H9 (cell line): ENCODE data around the gene SERPINH1. TPM values are rescaled to one million over a fixed set of nuclear protein-coding genes. Genes with fewer than 3 reads are reported as not detected.

Experiments used
- DNase-seq: peaks from one replicate; pipeline ENCODE4 v3.0.0-alpha.2; 2017
- H2AFZ ChIP-seq: one replicate; pipeline ENCODE4 v1.6.1; 2013; ENCODE audit warnings: mild to moderate bottlenecking, low read length, control low read depth, moderate library complexity
- H2AK5ac ChIP-seq: 2 replicates; pipeline ENCODE4 v1.6.1; 2013; ENCODE audit warnings: low read length, control low read depth, mixed read lengths; ENCODE audit not compliant: insufficient read length
- H2BK120ac ChIP-seq: one replicate; pipeline ENCODE4 v1.6.1; 2013; ENCODE audit warnings: low read depth, mild to moderate bottlenecking, low read length, control low read depth, inconsistent platforms; ENCODE audit not compliant: poor library complexity, severe bottlenecking
- H2BK12ac ChIP-seq: 2 replicates; pipeline ENCODE4 v1.6.1; 2013; ENCODE audit warnings: low read length, control low read depth, mixed read lengths, low read depth; ENCODE audit not compliant: insufficient read length
- H2BK15ac ChIP-seq: 2 replicates; pipeline ENCODE4 v1.6.1; 2013; ENCODE audit warnings: low read depth, low read length, control low read depth
- H2BK20ac ChIP-seq: one replicate; pipeline ENCODE4 v1.6.1; 2013; ENCODE audit warnings: low read depth, mild to moderate bottlenecking, low read length, control low read depth, inconsistent platforms; ENCODE audit not compliant: poor library complexity, severe bottlenecking
- H2BK5ac ChIP-seq: 2 replicates; pipeline ENCODE4 v1.6.1; 2013; ENCODE audit warnings: low read length, control low read depth, mixed read lengths; ENCODE audit not compliant: insufficient read length
- H3K14ac ChIP-seq: 2 replicates; pipeline ENCODE4 v1.6.1; 2013; ENCODE audit warnings: low read length, control low read depth; ENCODE audit not compliant: insufficient read depth
- H3K18ac ChIP-seq: 2 replicates; pipeline ENCODE4 v1.6.1; 2013; ENCODE audit warnings: low read depth, mild to moderate bottlenecking, mixed read lengths, low read length, control low read depth; ENCODE audit not compliant: insufficient read length
- H3K23ac ChIP-seq: 2 replicates; pipeline ENCODE4 v1.6.1; 2013; ENCODE audit warnings: low read length, control low read depth, mixed read lengths, low read depth; ENCODE audit not compliant: insufficient read length
- H3K23me2 ChIP-seq: 2 replicates; pipeline ENCODE4 v1.6.1; 2013; ENCODE audit warnings: low read depth, mild to moderate bottlenecking, mixed read lengths, low read length, control low read depth; ENCODE audit not compliant: insufficient read length, poor library complexity, severe bottlenecking
- H3K27ac ChIP-seq: 2 replicates; pipeline ENCODE4 v1.5.1; 2013; ENCODE audit warnings: low read length, control low read depth, mixed read lengths, low read depth; ENCODE audit not compliant: insufficient read length
- H3K27me3 ChIP-seq: 2 replicates; pipeline ENCODE4 v1.6.1; 2013; ENCODE audit warnings: low read length, control low read depth, inconsistent platforms; ENCODE audit not compliant: insufficient read depth
- H3K4ac ChIP-seq: 2 replicates; pipeline ENCODE4 v1.6.1; 2013; ENCODE audit warnings: low read depth, mild to moderate bottlenecking, control low read depth, inconsistent platforms, low read length, moderate library complexity
- H3K4me1 ChIP-seq: 2 replicates; pipeline ENCODE4 v1.6.1; 2013; ENCODE audit warnings: low read length, control low read depth, inconsistent platforms; ENCODE audit not compliant: insufficient read depth
- H3K4me2 ChIP-seq: 2 replicates; pipeline ENCODE4 v1.6.1; 2013; ENCODE audit warnings: low read length, control low read depth, mixed read lengths; ENCODE audit not compliant: insufficient read length, insufficient read depth
- H3K56ac ChIP-seq: 2 replicates; pipeline ENCODE4 v1.6.1; 2013; ENCODE audit warnings: low read depth, mild to moderate bottlenecking, mixed read lengths, low read length, control low read depth; ENCODE audit not compliant: insufficient read length
- H3K79me1 ChIP-seq: 2 replicates; pipeline ENCODE4 v1.6.1; 2013; ENCODE audit warnings: low read depth, mild to moderate bottlenecking, moderate library complexity, low read length, control low read depth, inconsistent platforms; ENCODE audit not compliant: insufficient read depth, poor library complexity, severe bottlenecking
- H3K79me2 ChIP-seq: 2 replicates; pipeline ENCODE4 v1.6.1; 2013; ENCODE audit warnings: low read length, control low read depth, inconsistent platforms; ENCODE audit not compliant: insufficient read depth
- H3K9ac ChIP-seq: 2 replicates; pipeline ENCODE4 v1.6.1; 2013; ENCODE audit warnings: low read length, control low read depth, mixed read lengths; ENCODE audit not compliant: insufficient read length; ENCODE audit errors: extremely low read depth
- H3K9me3 ChIP-seq: one replicate; pipeline ENCODE4 v1.6.1; 2013; ENCODE audit warnings: low read depth, low read length, inconsistent platforms; ENCODE audit not compliant: control insufficient read depth
- H3T11ph ChIP-seq: one replicate; pipeline ENCODE4 v1.6.1; 2013; ENCODE audit warnings: mild to moderate bottlenecking, low read length, control low read depth, inconsistent platforms
- H4K20me1 ChIP-seq: one replicate; pipeline ENCODE4 v1.6.1; 2013; ENCODE audit not compliant: control insufficient read depth, insufficient read length, insufficient read depth
- H4K5ac ChIP-seq: 2 replicates; pipeline ENCODE4 v1.6.1; 2013; ENCODE audit warnings: low read depth, mild to moderate bottlenecking, mixed read lengths, low read length, control low read depth; ENCODE audit not compliant: insufficient read length
- H4K8ac ChIP-seq: replicated peaks from 2 replicates; pipeline ENCODE4 v1.6.1; 2013; ENCODE audit warnings: low read length, control low read depth, mixed read lengths, low read depth; ENCODE audit not compliant: insufficient read length
- H4K91ac ChIP-seq: 2 replicates; pipeline ENCODE4 v1.6.1; 2013; ENCODE audit warnings: low read depth, mild to moderate bottlenecking, moderate library complexity, mixed read lengths, low read length, control low read depth; ENCODE audit not compliant: insufficient read length
- H3K27ac Mint-ChIP-seq, 3 experiments: 2 replicates in 2 of 3; 3 replicates in 1 of 3; pipeline ENCODE4 v1.8.0; 2020 to 2021; ENCODE audit warnings: mixed read lengths in 3 of 3, mild to moderate bottlenecking in 1 of 3, moderate library complexity in 1 of 3
- H3K27me3 Mint-ChIP-seq: 2 replicates; pipeline ENCODE4 v1.8.0; 2021; ENCODE audit warnings: low read depth, mild to moderate bottlenecking, moderate library complexity, mixed read lengths
- H3K36me3 Mint-ChIP-seq, 3 experiments: 2 replicates in 2 of 3; 3 replicates in 1 of 3; pipeline ENCODE4 v1.8.0; 2020 to 2021; ENCODE audit warnings: low read depth in 3 of 3, mixed read lengths in 3 of 3; ENCODE audit not compliant: insufficient read depth in 1 of 3
- H3K4me1 Mint-ChIP-seq, 2 experiments: 2 replicates each; pipeline ENCODE4 v1.8.0; 2020; ENCODE audit warnings: mixed read lengths in 2 of 2
- H3K4me3 Mint-ChIP-seq, 2 experiments: 2 replicates in 1 of 2; 3 replicates in 1 of 2; pipeline ENCODE4 v1.8.0; 2020 to 2021; ENCODE audit warnings: mild to moderate bottlenecking in 2 of 2, mixed read lengths in 2 of 2, moderate library complexity in 1 of 2
- H3K9me3 Mint-ChIP-seq, 2 experiments: 2 replicates in 1 of 2; 3 replicates in 1 of 2; pipeline ENCODE4 v1.8.0; 2020; ENCODE audit warnings: mild to moderate bottlenecking in 2 of 2, mixed read lengths in 2 of 2, moderate library complexity in 1 of 2
- WGBS: extraction: QIAGEN DNeasy Blood & Tissue Kit; methylation state at CpG from one replicate; pipeline ENCODE4 v1.1.7; 2013; ENCODE audit warnings: missing lambda C conversion rate, low lambda C conversion rate, mixed read lengths; ENCODE audit not compliant: insufficient read length; ENCODE audit errors: extremely low coverage; 5-methylcytosine and 5-hydroxymethylcytosine counted together
- total RNA-seq: library from RNA; stranded (reverse); gene quantifications from 2 replicates; pipeline ENCODE4 v1.2.1, GENCODE V29; 2021
- TF ChIP-seq, protein P1 (sequence below): fragments of 200-600 bp; sonication (generic); conservative IDR thresholded peaks from 3 replicates; pipeline ENCODE4 v1.8.0; 2021; ENCODE audit warnings: antibody characterized with exemption, mild to moderate bottlenecking

Gene SERPINH1
- total RNA-seq, 1 experiment from 2014 or later, result 253 TPM

DNA sequence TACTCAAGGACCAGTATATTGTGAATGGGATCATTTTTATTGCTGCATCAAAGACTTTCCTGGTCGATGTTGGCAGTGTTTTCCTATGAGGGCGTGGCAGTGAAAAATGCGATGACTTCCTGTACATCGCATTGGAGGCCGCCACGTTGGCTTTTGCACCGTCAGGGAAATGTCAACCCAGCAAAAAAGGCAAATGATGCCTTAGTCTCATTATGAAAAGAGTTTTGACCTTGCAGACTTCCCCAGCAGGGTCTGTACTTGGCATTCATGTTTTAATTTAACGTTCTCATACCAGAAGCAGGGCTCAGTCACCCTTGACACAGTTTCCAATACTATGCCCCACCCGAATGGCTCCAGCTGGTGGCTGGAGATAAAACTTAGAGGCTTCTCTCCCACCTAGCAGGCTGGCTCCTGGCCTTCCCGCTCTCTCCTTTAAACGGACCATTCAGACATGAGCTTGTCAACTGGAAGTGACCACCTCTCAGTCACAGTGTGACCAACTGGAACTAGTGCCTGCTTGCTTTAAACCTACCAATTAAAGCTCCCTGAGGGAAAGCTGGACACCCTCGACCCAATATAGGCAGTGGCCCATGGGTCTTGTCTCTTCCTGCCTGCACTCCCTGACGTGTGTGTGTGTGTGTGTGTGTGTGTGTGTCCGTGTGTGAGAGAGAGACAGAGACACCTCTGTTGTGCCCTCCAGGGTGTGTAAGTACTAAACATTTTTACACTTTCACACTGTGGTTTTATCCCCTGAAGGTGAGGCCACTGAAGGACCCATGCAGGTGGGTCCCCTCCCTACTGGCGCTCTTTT lies 27.6 kb upstream of the SERPINH1 start:
- no peak overlapping the region for H3K9ac ChIP-seq

More for the DNA sequence above, 27.6 kb upstream of the SERPINH1 start:
- Histone ChIP-seq H3K27ac (no peak overlapping the region), H3K4me1 (no peaks in the 10 kb centered on the region), H3K56ac (no peak overlapping the region), H3K9me3 (no peaks in the 10 kb centered on the region), H4K91ac (no peak overlapping the region), H2BK15ac (no peak overlapping the region), H4K8ac (no peak overlapping the region), H2AFZ (no peak overlapping the region), H3K79me2 (no peaks in the 10 kb centered on the region), H4K20me1 (no peaks in the 10 kb centered on the region), H2BK120ac (no peak overlapping the region), H3K27me3 (no peaks in the 10 kb centered on the region), H2BK12ac (no peak overlapping the region), H3K14ac (no peak overlapping the region), H3T11ph (no peak overlapping the region), H3K79me1 (no peaks in the 10 kb centered on the region), H2AK5ac (no peak overlapping the region), H3K4me2 (no peak overlapping the region), H3K18ac (no peak overlapping the region), H3K23ac (no peak overlapping the region), H2BK20ac (no peak overlapping the region), H2BK5ac (no peak overlapping the region), H3K4ac (no peak overlapping the region), H3K23me2 (no peaks in the 10 kb centered on the region), H4K5ac (no peak overlapping the region)
- no peak for DNase-seq
- no peaks in the 10 kb centered on the region for H3K9me3 Mint-ChIP-seq
- peaks cover 23 to 31% of the 10 kb centered on the region in 2 experiments for H3K4me1 Mint-ChIP-seq
- TF ChIP-seq, protein P1, sequence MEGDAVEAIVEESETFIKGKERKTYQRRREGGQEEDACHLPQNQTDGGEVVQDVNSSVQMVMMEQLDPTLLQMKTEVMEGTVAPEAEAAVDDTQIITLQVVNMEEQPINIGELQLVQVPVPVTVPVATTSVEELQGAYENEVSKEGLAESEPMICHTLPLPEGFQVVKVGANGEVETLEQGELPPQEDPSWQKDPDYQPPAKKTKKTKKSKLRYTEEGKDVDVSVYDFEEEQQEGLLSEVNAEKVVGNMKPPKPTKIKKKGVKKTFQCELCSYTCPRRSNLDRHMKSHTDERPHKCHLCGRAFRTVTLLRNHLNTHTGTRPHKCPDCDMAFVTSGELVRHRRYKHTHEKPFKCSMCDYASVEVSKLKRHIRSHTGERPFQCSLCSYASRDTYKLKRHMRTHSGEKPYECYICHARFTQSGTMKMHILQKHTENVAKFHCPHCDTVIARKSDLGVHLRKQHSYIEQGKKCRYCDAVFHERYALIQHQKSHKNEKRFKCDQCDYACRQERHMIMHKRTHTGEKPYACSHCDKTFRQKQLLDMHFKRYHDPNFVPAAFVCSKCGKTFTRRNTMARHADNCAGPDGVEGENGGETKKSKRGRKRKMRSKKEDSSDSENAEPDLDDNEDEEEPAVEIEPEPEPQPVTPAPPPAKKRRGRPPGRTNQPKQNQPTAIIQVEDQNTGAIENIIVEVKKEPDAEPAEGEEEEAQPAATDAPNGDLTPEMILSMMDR, result no peak
- H3K4me3 Mint-ChIP-seq, result no peak overlapping the region
- no CpG with 5 or more reads among the region's 15 CpGs for WGBS
- H3K27ac Mint-ChIP-seq, result no peak overlapping the region; a peak in 1 of 7 replicates
- H3K27me3 Mint-ChIP-seq, result peaks cover 6% of the 10 kb centered on the region
- H3K36me3 Mint-ChIP-seq, result no peaks in the 10 kb centered on the region
